ENCODE data around the gene ELMO1.
A peak's percentile ranks its signal among the peaks of the same experiment; 100 is the strongest.

ELMO1 gene

GRCh38 chr7:36840904-36841303 lies 607.8 kb downstream of the ELMO1 start:
- Histone ChIP-seq H3K4me3 (ENCODE audit: low read depth, low read length) (no peak overlapping the region), H3K18ac (ENCODE audit: low read length) (no peak overlapping the region), H2BK120ac (ENCODE audit: insufficient read depth, low read length, poor library complexity) (no peak overlapping the region), H4K12ac (ENCODE audit: low read depth, low read length) (no peak overlapping the region), H4K91ac (ENCODE audit: low read depth, low read length) (no peak overlapping the region), H2AFZ (ENCODE audit: insufficient read depth, low read length, poor library complexity) (no peak overlapping the region), H3K23ac (ENCODE audit: low read length) (no peak overlapping the region), H2BK12ac (ENCODE audit: low read length) (no peak overlapping the region), H3K4ac (ENCODE audit: low read depth, low read length) (no peak overlapping the region), H3K9ac (ENCODE audit: low read length) (no peak overlapping the region), H3K36me3 (ENCODE audit: control insufficient read depth in 1 of 2, insufficient read depth in 2 of 2, low read length in 2 of 2) (no peaks in the 10 kb centered on the region), H4K8ac (ENCODE audit: low read depth, low read length) (no peak overlapping the region), H3K4me1 (ENCODE audit: control insufficient read depth in 1 of 2, insufficient read depth in 2 of 2, low read length in 2 of 2) (no peaks in the 10 kb centered on the region), H3K79me1 (ENCODE audit: low read length) (no peaks in the 10 kb centered on the region), H3K27me3 (ENCODE audit: insufficient read depth, low read length) (no peaks in the 10 kb centered on the region), H2AK5ac (ENCODE audit: low read length) (no peak overlapping the region), H3K79me2 (ENCODE audit: control insufficient read depth, insufficient read depth, low read length, poor library complexity) (no peaks in the 10 kb centered on the region), H3K27ac (ENCODE audit: low read depth, low read length) (no peak overlapping the region), H3K14ac (ENCODE audit: low read length) (no peak overlapping the region), H3K4me2 (ENCODE audit: low read length) (no peak overlapping the region), H3K9me3 (ENCODE audit: insufficient read depth, low read depth, low read length) (peaks cover 1% of the 10 kb centered on the region), H2BK5ac (ENCODE audit: low read depth, low read length, poor library complexity) (no peak overlapping the region)
- WGBS (ENCODE audit: extremely low coverage, insufficient coverage, insufficient read length) = no CpG with 5 or more reads among the region's 7 CpGs
- DNase-seq = no peak

GRCh38 chr7:36838616-36839225 lies 609.9 kb downstream of the ELMO1 start:
- Histone ChIP-seq H2AFZ (ENCODE audit: insufficient read depth, low read length, poor library complexity) (no peak overlapping the region), H3K4me2 (ENCODE audit: low read length) (no peak overlapping the region), H2BK12ac (ENCODE audit: low read length) (no peak overlapping the region), H3K9me3 (ENCODE audit: insufficient read depth, low read depth, low read length) (peaks cover 1% of the 10 kb centered on the region), H3K79me2 (ENCODE audit: control insufficient read depth, insufficient read depth, low read length, poor library complexity) (no peaks in the 10 kb centered on the region), H3K23ac (ENCODE audit: low read length) (no peak overlapping the region), H2BK120ac (ENCODE audit: insufficient read depth, low read length, poor library complexity) (no peak overlapping the region), H2BK5ac (ENCODE audit: low read depth, low read length, poor library complexity) (no peak overlapping the region), H3K14ac (ENCODE audit: low read length) (no peak overlapping the region), H4K91ac (ENCODE audit: low read depth, low read length) (no peak overlapping the region), H3K4me1 (ENCODE audit: control insufficient read depth in 1 of 2, insufficient read depth in 2 of 2, low read length in 2 of 2) (no peaks in the 10 kb centered on the region), H2AK5ac (ENCODE audit: low read length) (no peak overlapping the region), H3K27me3 (ENCODE audit: insufficient read depth, low read length) (no peaks in the 10 kb centered on the region), H4K8ac (ENCODE audit: low read depth, low read length) (no peak overlapping the region), H3K4ac (ENCODE audit: low read depth, low read length) (no peak overlapping the region), H3K79me1 (ENCODE audit: low read length) (no peaks in the 10 kb centered on the region), H3K9ac (ENCODE audit: low read length) (no peak overlapping the region), H3K18ac (ENCODE audit: low read length) (no peak overlapping the region), H3K36me3 (ENCODE audit: control insufficient read depth in 1 of 2, insufficient read depth in 2 of 2, low read length in 2 of 2) (no peaks in the 10 kb centered on the region), H3K27ac (ENCODE audit: low read depth, low read length) (no peak overlapping the region), H4K12ac (ENCODE audit: low read depth, low read length) (no peak overlapping the region), H3K4me3 (ENCODE audit: low read depth, low read length) (no peak overlapping the region)
- no CpG with 5 or more reads among the region's 9 CpGs for WGBS (ENCODE audit: extremely low coverage, insufficient coverage, insufficient read length)
- DNase-seq = no peak

GRCh38 chr7:36831049-36831448 lies 617.6 kb downstream of the ELMO1 start:
- Histone ChIP-seq H3K4me2 (ENCODE audit: low read length) (no peak overlapping the region), H3K9ac (ENCODE audit: low read length) (no peak overlapping the region), H3K23ac (ENCODE audit: low read length) (no peak overlapping the region), H2AFZ (ENCODE audit: insufficient read depth, low read length, poor library complexity) (no peak overlapping the region), H3K18ac (ENCODE audit: low read length) (no peak overlapping the region), H3K4me3 (ENCODE audit: low read depth, low read length) (no peak overlapping the region), H3K79me2 (ENCODE audit: control insufficient read depth, insufficient read depth, low read length, poor library complexity) (no peaks in the 10 kb centered on the region), H2AK5ac (ENCODE audit: low read length) (no peak overlapping the region), H3K27me3 (ENCODE audit: insufficient read depth, low read length) (no peaks in the 10 kb centered on the region), H3K9me3 (ENCODE audit: insufficient read depth, low read depth, low read length) (no peaks in the 10 kb centered on the region), H4K91ac (ENCODE audit: low read depth, low read length) (no peak overlapping the region), H2BK120ac (ENCODE audit: insufficient read depth, low read length, poor library complexity) (no peak overlapping the region), H3K36me3 (ENCODE audit: control insufficient read depth in 1 of 2, insufficient read depth in 2 of 2, low read length in 2 of 2) (no peaks in the 10 kb centered on the region), H3K14ac (ENCODE audit: low read length) (no peak overlapping the region), H2BK12ac (ENCODE audit: low read length) (no peak overlapping the region), H3K4ac (ENCODE audit: low read depth, low read length) (no peak overlapping the region), H4K8ac (ENCODE audit: low read depth, low read length) (no peak overlapping the region), H2BK5ac (ENCODE audit: low read depth, low read length, poor library complexity) (no peak overlapping the region), H3K79me1 (ENCODE audit: low read length) (no peaks in the 10 kb centered on the region), H3K27ac (ENCODE audit: low read depth, low read length) (no peak overlapping the region), H4K12ac (ENCODE audit: low read depth, low read length) (no peak overlapping the region), H3K4me1 (ENCODE audit: control insufficient read depth in 1 of 2, insufficient read depth in 2 of 2, low read length in 2 of 2) (no peaks in the 10 kb centered on the region)
- no peak for DNase-seq
- no CpG with 5 or more reads among the region's 2 CpGs for WGBS (ENCODE audit: extremely low coverage, insufficient coverage, insufficient read length)

- Histone ChIP-seq H3K4me2 (ENCODE audit: low read length) (no peak overlapping the region), H3K79me2 (ENCODE audit: control insufficient read depth, insufficient read depth, low read length, poor library complexity) (no peaks in the 10 kb centered on the region), H2BK5ac (ENCODE audit: low read depth, low read length, poor library complexity) (no peak overlapping the region), H3K9ac (ENCODE audit: low read length) (no peak overlapping the region), H3K36me3 (ENCODE audit: control insufficient read depth in 1 of 2, insufficient read depth in 2 of 2, low read length in 2 of 2) (no peaks in the 10 kb centered on the region), H2BK12ac (ENCODE audit: low read length) (no peak overlapping the region), H3K27me3 (ENCODE audit: insufficient read depth, low read length) (no peaks in the 10 kb centered on the region), H4K8ac (ENCODE audit: low read depth, low read length) (no peak overlapping the region), H4K12ac (ENCODE audit: low read depth, low read length) (no peak overlapping the region), H3K18ac (ENCODE audit: low read length) (no peak overlapping the region), H2AK5ac (ENCODE audit: low read length) (no peak overlapping the region), H3K23ac (ENCODE audit: low read length) (no peak overlapping the region), H2AFZ (ENCODE audit: insufficient read depth, low read length, poor library complexity) (no peak overlapping the region), H3K27ac (ENCODE audit: low read depth, low read length) (no peak overlapping the region), H2BK120ac (ENCODE audit: insufficient read depth, low read length, poor library complexity) (no peak overlapping the region), H4K91ac (ENCODE audit: low read depth, low read length) (no peak overlapping the region), H3K9me3 (ENCODE audit: insufficient read depth, low read depth, low read length) (no peaks in the 10 kb centered on the region), H3K4me1 (ENCODE audit: control insufficient read depth in 1 of 2, insufficient read depth in 2 of 2, low read length in 2 of 2) (no peaks in the 10 kb centered on the region), H3K14ac (ENCODE audit: low read length) (no peak overlapping the region), H3K4ac (ENCODE audit: low read depth, low read length) (no peak overlapping the region), H3K4me3 (ENCODE audit: low read depth, low read length) (no peak overlapping the region), H3K79me1 (ENCODE audit: low read length) (no peaks in the 10 kb centered on the region)
- WGBS (ENCODE audit: extremely low coverage, insufficient coverage, insufficient read length) = no CpG with 5 or more reads among the region's 8 CpGs
- DNase-seq = peak in 1 of 2 donors; percentile 4
These were observed 620.6 kb downstream of the ELMO1 start for GRCh38 chr7:36827726-36828703.

Data from trophoblast cell (in vitro differentiated cells and primary cell).